Posterior vena cava (tissue), 2 donors: ENCODE data around the gene LIPC. TPM values are rescaled to one million over a fixed set of nuclear protein-coding genes. Genes with fewer than 3 reads are reported as not detected.

Experiments used
- DNase-seq: peaks from one replicate; pipeline ENCODE4 v3.0.0-alpha.2; 2020; ENCODE audit warnings: low spot score
- intact Hi-C, 2 donors: fragments of 100-400 bp; cut with DNase I; formaldehyde crosslinking; loops; one replicate each; pipeline versions ENCODE4 v1.14.1 to v1.14.2; 2022 to 2023
- total RNA-seq, 2 donors: library from RNA; stranded (reverse); fragmentation: NEBNext Ultra II Directional; extraction: Animal tissue kit (Norgen Biotek cat#: 25700); gene quantifications; one replicate each; pipeline ENCODE4 v1.2.1, GENCODE V29; 2021
- donor health status: DM: yes; HTN: yes; CAD: no.
- donor health status: DM: yes; HTN: yes; CAD: no.

LIPC gene
- total RNA-seq, 2 donors from 2014 or later: 0.14 to 1.2 TPM

- intact Hi-C loops: loop anchor here in 1 of 2 donors (10.0 kb wide), 1 partner anchor 619 kb away; the partner anchor contains the start of gene CCNB2
- DNase-seq: no peak
Observed at GRCh38 chr15:58486062-58486461, 54.3 kb downstream of the LIPC start.

GRCh38 chr15:58486564-58486963 lies 54.8 kb downstream of the LIPC start:
- intact Hi-C loops: loop anchor here in 1 of 2 donors (10.0 kb wide), 1 partner anchor 618 kb away; the partner anchor contains the start of gene CCNB2
- no peak for DNase-seq

GRCh38 chr15:58487041-58487723 lies 55.4 kb downstream of the LIPC start:
- DNase-seq: no peak
- intact Hi-C loops: loop anchor here in 1 of 2 donors (10.0 kb wide), 1 partner anchor 618 kb away; the partner anchor contains the start of gene CCNB2

- intact Hi-C loops: loop anchor here in 1 of 2 donors (10.0 kb wide), 1 partner anchor 617 kb away; the partner anchor contains the start of gene CCNB2
- no peak for DNase-seq
Observed at GRCh38 chr15:58487724-58488120, 55.9 kb downstream of the LIPC start.

GRCh38 chr15:58489289-58490085 lies 57.7 kb downstream of the LIPC start:
- intact Hi-C loops: loop anchor here in 1 of 2 donors (10.0 kb wide), 2 partner anchors 245 to 615 kb away; partner anchors contain the start of gene CCNB2
- DNase-seq: no peak

GRCh38 chr15:58490086-58490887 lies 58.5 kb downstream of the LIPC start:
- DNase-seq: no peak
- intact Hi-C loops: loop anchor here in 1 of 2 donors (10.0 kb wide), 1 partner anchor 245 kb away; no protein-coding TSS in a partner anchor

GRCh38 chr15:58490888-58491473 lies 59.2 kb downstream of the LIPC start:
- DNase-seq: no peak
- intact Hi-C loops: loop anchor here in 1 of 2 donors (10.0 kb wide), 1 partner anchor 244 kb away; no protein-coding TSS in a partner anchor

GRCh38 chr15:58491499-58492202 lies 59.9 kb downstream of the LIPC start:
- DNase-seq: no peak
- intact Hi-C loops: loop anchor here in 1 of 2 donors (10.0 kb wide), 1 partner anchor 243 kb away; no protein-coding TSS in a partner anchor

GRCh38 chr15:58492661-58493397 lies 61.0 kb downstream of the LIPC start:
- intact Hi-C loops: loop anchor here in 1 of 2 donors (10.0 kb wide), 1 partner anchor 242 kb away; no protein-coding TSS in a partner anchor
- DNase-seq: no peak

GRCh38 chr15:58494567-58494966 lies 62.8 kb downstream of the LIPC start:
- no peak for DNase-seq

GRCh38 chr15:58495891-58496408 lies 64.2 kb downstream of the LIPC start:
- no peak for DNase-seq
- intact Hi-C loops: loop anchor here in 1 of 2 donors (10.0 kb wide), 1 partner anchor 239 kb away; no protein-coding TSS in a partner anchor

More at GRCh38 chr15:58494567-58494966, 62.8 kb downstream of the LIPC start:
- intact Hi-C loops: loop anchor here in 1 of 2 donors (10.0 kb wide), 1 partner anchor 240 kb away; no protein-coding TSS in a partner anchor

GRCh38 chr15:58497046-58497785 lies 65.4 kb downstream of the LIPC start:
- intact Hi-C loops: loop anchor here in 1 of 2 donors (10.0 kb wide), 1 partner anchor 238 kb away; no protein-coding TSS in a partner anchor
- no peak for DNase-seq

GRCh38 chr15:58498821-58499580 lies 67.2 kb downstream of the LIPC start:
- intact Hi-C loops: loop anchor here in 1 of 2 donors (10.0 kb wide), 1 partner anchor 236 kb away; no protein-coding TSS in a partner anchor
- no peak for DNase-seq

GRCh38 chr15:58501006-58501405 lies 69.2 kb downstream of the LIPC start:
- intact Hi-C loops: loop anchor here in 1 of 2 donors (1.0 kb wide), 1 partner anchor 41 kb away; no protein-coding TSS in a partner anchor
- DNase-seq: no peak

- DNase-seq: no peak
- intact Hi-C loops: loop anchor here in 1 of 2 donors (1.0 kb wide), 1 partner anchor 41 kb away; no protein-coding TSS in a partner anchor
Observed at GRCh38 chr15:58501636-58502188, 69.9 kb downstream of the LIPC start.
